Upper lobe of left lung (tissue), 6 donors: ENCODE measurements around the gene RPL35. TPM values are rescaled to one million over a fixed set of nuclear protein-coding genes. Genes with fewer than 3 reads are reported as not detected.
"Not testable (repeated sequence)": the region's sequence is repeated elsewhere in the genome, so short reads cannot be mapped to it uniquely, and the experiment has no call there.

Source experiments
- ATAC-seq, 2 donors: fragments of 200-7000 bp; cut with Tn5 transposase; one replicate each; pipeline ENCODE4 v1.9.1; 2022; ENCODE audit warnings: mild to moderate bottlenecking in 2 of 2, moderate library complexity in 2 of 2; ENCODE audit not compliant: low FRiP score in 2 of 2
- DNase-seq, 2 donors: peaks; one replicate each; pipeline ENCODE4 v3.0.0-alpha.2; 2019 to 2020
- H3K27ac ChIP-seq, 4 donors: fragments of 200-600 bp; sonication (generic); one replicate each; pipeline ENCODE4 v1.5.1; 2016 to 2019
- H3K27me3 ChIP-seq, 4 donors: fragments of 200-600 bp; sonication (generic); one replicate each; pipeline ENCODE4 v1.5.1; 2017 to 2019
- H3K36me3 ChIP-seq, 4 donors: fragments of 200-600 bp; sonication (generic); one replicate each; pipeline ENCODE4 v1.5.1; 2016 to 2019
- H3K4me1 ChIP-seq, 4 donors: fragments of 200-600 bp; sonication (generic); one replicate each; pipeline ENCODE4 v1.5.1; 2018 to 2019
- H3K4me3 ChIP-seq, 4 donors: fragments of 200-600 bp; sonication (generic); one replicate each; pipeline ENCODE4 v1.5.1; 2017 to 2019; ENCODE audit warnings: mild to moderate bottlenecking in 2 of 4, moderate library complexity in 1 of 4
- H3K9me3 ChIP-seq, 4 donors: fragments of 200-600 bp; sonication (generic); one replicate each; pipeline ENCODE4 v1.5.1; 2018 to 2019
- EP300 ChIP-seq, 4 donors: sonication (generic); formaldehyde crosslinking; IDR thresholded peaks; one replicate each; pipeline ENCODE4 v1.5.1; 2017; ENCODE audit warnings: antibody characterized with exemption in 4 of 4, control low read depth in 2 of 4
- POLR2A ChIP-seq, 4 donors: fragments of 450-650 bp; IDR thresholded peaks; one replicate each; pipeline ENCODE4 v1.5.1; 2016 to 2017; ENCODE audit warnings: antibody characterized with exemption in 4 of 4, mild to moderate bottlenecking in 2 of 4
- POLR2AphosphoS5 ChIP-seq, 2 donors: sonication (generic); formaldehyde crosslinking; IDR thresholded peaks; one replicate each; pipeline ENCODE4 v1.5.1; 2017; ENCODE audit warnings: antibody characterized with exemption in 2 of 2
- WGBS, 2 donors: methylation state at CpG; one replicate each; pipeline ENCODE4 v1.1.5; 2017 to 2018; 5-methylcytosine and 5-hydroxymethylcytosine counted together
- total RNA-seq, 6 donors: library from RNA; depleted of rRNA in 4 of 6; stranded (reverse); fragments of >200 nt in 4 of 6; gene quantifications; one replicate each; pipeline versions ENCODE4 v1.1.0 to v1.2.1, GENCODE V29; 2016 to 2021
- TF ChIP-seq, protein P1 (sequence below), 6 experiments: fragments of 450-650 bp in 4 of 6; fragments of 200-600 bp in 2 of 6; sonication (generic) in 2 of 6; IDR thresholded peaks; one replicate each; pipeline ENCODE4 v1.5.1; 2016 to 2019; ENCODE audit warnings: antibody characterized with exemption in 6 of 6
- donor health status: DM: no; HTN: no; CAD: no; lungs with moderate emphysema.
- donor health status: DM: no; HTN: yes; CAD: no; lungs with severe emphysema.

RPL35 gene
- total RNA-seq, 6 donors from 2014 or later, result 646 to 1,381 (median 944) TPM

DNA sequence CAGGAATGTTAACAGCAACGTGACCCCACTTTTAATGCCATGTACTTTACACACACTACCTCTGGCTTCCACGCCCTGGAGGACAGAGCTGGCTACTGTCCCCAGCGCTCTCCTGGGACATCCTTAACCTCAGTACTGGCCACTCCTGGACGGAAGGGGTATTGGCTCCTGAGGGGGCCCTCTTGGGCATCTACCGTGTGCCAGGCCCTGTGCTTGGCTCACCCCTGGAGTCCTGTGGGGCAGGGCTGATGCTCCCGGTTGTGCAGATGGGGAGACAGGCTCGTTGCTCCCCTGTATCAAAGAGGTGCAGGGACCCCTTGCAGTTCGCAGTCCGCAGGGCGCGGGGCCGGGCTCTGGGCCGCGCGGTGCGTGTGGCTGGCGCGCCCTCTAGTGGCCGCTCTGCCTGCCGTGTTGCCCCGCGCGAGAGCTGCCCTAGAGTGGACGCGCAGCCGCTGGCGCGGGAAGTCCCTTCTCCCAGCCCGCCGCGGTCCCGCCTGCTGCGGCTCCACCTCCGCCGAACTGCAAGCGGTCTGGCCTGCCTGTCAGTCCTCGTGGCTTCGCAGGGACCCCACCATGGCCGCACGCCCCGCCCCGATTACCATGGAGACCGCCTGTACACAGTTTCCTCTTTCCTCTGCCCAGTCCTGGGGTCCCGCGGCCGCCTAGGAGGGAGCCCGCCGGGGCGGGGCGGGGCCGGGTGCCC lies 8.8 kb downstream of the RPL35 start, which contains the start of gene WDR38:
Gene WDR38, plus strand, starts transcription at position 632 of the 703 bp plus-strand sequence. CDS start 72 bp downstream, outside the sequence.
- ATAC-seq (peak; percentile 90 to 96), DNase-seq (peak; percentile 76 to 96)
- Histone ChIP-seq H3K27me3 (no peaks in the 10 kb centered on the region), H3K4me3 (peak within 1 kb of the TSS in 3 of 4 donors; percentile 35 to 54 (median 48)), H3K4me1 (peaks cover 11 to 17% (median 14%) of the 10 kb centered on the region in 4 donors), H3K27ac (peak within 1 kb of the TSS in 3 of 4 donors; percentile 14 to 52 (median 46)), H3K36me3 (peaks cover 7 to 19% (median 16%) of the 10 kb centered on the region in 4 donors), H3K9me3 (no peaks in the 10 kb centered on the region)
- WGBS, 2 donors, result 0 to 3% methylated on average over 19 to 26 of the region's 51 CpGs
- TF ChIP-seq, protein P1, sequence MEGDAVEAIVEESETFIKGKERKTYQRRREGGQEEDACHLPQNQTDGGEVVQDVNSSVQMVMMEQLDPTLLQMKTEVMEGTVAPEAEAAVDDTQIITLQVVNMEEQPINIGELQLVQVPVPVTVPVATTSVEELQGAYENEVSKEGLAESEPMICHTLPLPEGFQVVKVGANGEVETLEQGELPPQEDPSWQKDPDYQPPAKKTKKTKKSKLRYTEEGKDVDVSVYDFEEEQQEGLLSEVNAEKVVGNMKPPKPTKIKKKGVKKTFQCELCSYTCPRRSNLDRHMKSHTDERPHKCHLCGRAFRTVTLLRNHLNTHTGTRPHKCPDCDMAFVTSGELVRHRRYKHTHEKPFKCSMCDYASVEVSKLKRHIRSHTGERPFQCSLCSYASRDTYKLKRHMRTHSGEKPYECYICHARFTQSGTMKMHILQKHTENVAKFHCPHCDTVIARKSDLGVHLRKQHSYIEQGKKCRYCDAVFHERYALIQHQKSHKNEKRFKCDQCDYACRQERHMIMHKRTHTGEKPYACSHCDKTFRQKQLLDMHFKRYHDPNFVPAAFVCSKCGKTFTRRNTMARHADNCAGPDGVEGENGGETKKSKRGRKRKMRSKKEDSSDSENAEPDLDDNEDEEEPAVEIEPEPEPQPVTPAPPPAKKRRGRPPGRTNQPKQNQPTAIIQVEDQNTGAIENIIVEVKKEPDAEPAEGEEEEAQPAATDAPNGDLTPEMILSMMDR (IDR thresholded peaks at IDR 0.05), result peak; percentile 97 to 100 (median 100)
- peak in 1 of 4 donors; percentile 6 for TF ChIP-seq POLR2A (IDR thresholded peaks at IDR 0.05)
- TF ChIP-seq POLR2AphosphoS5 (IDR thresholded peaks at IDR 0.05), result no peak
- no peak for TF ChIP-seq EP300 (IDR thresholded peaks at IDR 0.05)

DNA sequence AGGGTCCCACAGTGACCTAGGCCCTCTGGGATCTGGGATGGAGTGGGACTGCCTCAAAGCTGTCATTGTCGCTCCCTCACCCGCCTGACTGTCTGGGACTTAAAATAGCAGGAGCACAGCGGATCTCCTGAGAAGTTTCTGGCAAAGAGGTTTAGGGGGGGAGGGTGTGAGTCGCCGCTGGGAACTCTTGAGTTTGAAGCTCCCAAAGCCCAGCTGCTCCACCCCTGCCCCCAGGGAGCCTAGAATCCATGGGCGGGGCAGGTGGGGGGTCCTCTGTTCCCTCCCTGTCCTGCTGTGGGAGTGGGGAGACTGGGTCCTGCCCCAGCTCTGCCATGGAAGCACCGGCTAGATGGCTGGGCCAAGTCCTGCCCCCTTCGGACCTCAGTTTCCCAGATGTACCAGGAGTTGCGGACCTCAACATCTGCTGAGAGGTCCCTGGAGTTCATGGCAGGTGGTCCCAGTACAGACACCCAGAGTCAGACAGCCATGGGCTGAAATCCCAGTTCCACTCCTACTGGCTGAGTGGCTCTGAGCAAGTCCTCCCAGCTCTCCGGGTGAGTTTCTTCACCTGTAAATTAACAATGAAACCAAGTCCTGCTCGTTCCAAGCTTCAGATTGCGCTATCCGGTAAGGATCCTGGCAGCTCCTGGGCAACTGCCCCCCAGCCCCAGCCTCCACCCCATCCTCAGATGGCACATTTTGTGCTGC lies 9.5 kb downstream of the RPL35 start:
- peak overlapping the region in 2 of 4 donors; percentile 14 to 52 for H3K27ac ChIP-seq
- H3K36me3 ChIP-seq, result peaks cover 0 to 12% (median 9%) of the 10 kb centered on the region in 4 donors
- TF ChIP-seq, protein P1 (IDR thresholded peaks at IDR 0.05), result no peak
- TF ChIP-seq EP300 (IDR thresholded peaks at IDR 0.05) (no peak), POLR2AphosphoS5 (IDR thresholded peaks at IDR 0.05) (no peak), POLR2A (IDR thresholded peaks at IDR 0.05) (no peak)
- DNase-seq (no peak), ATAC-seq (no peak)
- peak overlapping the region in 1 of 4 donors; percentile 54 for H3K4me3 ChIP-seq
- no peaks in the 10 kb centered on the region for H3K9me3 ChIP-seq
- WGBS, 2 donors, result 30 to 71% methylated on average over 2 to 13 of the region's 13 CpGs
- H3K27me3 ChIP-seq, result no peaks in the 10 kb centered on the region
- H3K4me1 ChIP-seq, result peaks cover 11 to 17% (median 14%) of the 10 kb centered on the region in 4 donors

DNA sequence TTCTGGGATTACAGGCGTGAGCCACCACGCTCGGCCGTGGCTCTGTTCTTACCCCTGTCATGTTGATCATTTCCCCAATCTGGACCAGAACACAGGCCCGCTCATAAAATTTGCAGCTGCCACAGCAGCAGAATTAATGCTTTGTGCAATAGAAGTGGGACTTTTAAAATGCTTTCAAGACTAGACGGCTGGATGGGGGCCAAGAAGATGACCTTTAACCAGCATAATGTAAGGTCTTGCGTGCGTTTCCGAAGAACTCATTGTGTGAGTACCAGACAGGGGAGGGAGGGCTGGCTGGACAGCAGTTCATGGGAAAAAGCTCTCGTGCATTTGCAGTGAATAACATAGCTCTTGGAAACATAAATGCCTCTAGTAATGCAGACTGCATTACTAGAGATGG lies 12.0 kb downstream of the RPL35 start:
- DNase-seq, result no peak
- WGBS, 2 donors, result 74 to 78% methylated on average over 10 of the region's 10 CpGs

DNA sequence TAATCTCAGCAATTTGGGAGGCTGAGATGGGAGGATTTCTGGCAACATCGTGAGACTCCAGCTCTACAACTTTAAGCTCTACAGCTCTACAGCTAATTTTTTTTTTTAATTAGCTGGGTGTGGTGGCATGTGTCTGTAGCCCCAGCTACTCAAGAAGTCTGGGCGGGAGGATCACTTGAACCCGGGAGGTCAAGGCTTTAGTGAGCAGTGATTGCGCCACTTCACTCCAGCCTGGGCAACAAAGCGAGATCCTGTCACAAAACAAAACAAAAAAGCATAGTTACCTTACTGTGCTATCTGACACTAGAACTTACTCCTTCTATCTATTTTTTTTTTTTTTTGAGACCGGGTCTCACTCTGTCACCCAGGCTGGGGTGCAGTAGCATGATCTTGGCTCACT lies 14.8 kb downstream of the RPL35 start:
- DNase-seq, result no peak
- H3K4me3 ChIP-seq, result no peak overlapping the region
- peaks cover 0 to 2% (median 0%) of the 10 kb centered on the region in 4 donors for H3K4me1 ChIP-seq
- H3K27ac ChIP-seq, result no peak overlapping the region
- TF ChIP-seq, protein P1 (IDR thresholded peaks at IDR 0.05), result no peak
- TF ChIP-seq POLR2A (IDR thresholded peaks at IDR 0.05) (no peak), POLR2AphosphoS5 (IDR thresholded peaks at IDR 0.05) (no peak), EP300 (IDR thresholded peaks at IDR 0.05) (no peak)
- 77 to 82% methylated on average over 6 of the region's 6 CpGs for WGBS, 2 donors
- no peaks in the 10 kb centered on the region for H3K27me3 ChIP-seq
- no peaks in the 10 kb centered on the region for H3K9me3 ChIP-seq
- ATAC-seq, result no peak
- no peaks in the 10 kb centered on the region for H3K36me3 ChIP-seq

More for the DNA sequence above, 12.0 kb downstream of the RPL35 start:
- H3K36me3 ChIP-seq, result no peaks in the 10 kb centered on the region
- H3K27ac ChIP-seq, result no peak overlapping the region
- no peak overlapping the region for H3K4me3 ChIP-seq
- H3K9me3 ChIP-seq, result no peaks in the 10 kb centered on the region
- no peaks in the 10 kb centered on the region for H3K27me3 ChIP-seq
- TF ChIP-seq, protein P1 (IDR thresholded peaks at IDR 0.05), result no peak
- TF ChIP-seq POLR2AphosphoS5 (IDR thresholded peaks at IDR 0.05) (no peak), POLR2A (IDR thresholded peaks at IDR 0.05) (no peak), EP300 (IDR thresholded peaks at IDR 0.05) (no peak)
- H3K4me1 ChIP-seq, result peaks cover 11 to 17% (median 14%) of the 10 kb centered on the region in 4 donors
- no peak for ATAC-seq

DNA sequence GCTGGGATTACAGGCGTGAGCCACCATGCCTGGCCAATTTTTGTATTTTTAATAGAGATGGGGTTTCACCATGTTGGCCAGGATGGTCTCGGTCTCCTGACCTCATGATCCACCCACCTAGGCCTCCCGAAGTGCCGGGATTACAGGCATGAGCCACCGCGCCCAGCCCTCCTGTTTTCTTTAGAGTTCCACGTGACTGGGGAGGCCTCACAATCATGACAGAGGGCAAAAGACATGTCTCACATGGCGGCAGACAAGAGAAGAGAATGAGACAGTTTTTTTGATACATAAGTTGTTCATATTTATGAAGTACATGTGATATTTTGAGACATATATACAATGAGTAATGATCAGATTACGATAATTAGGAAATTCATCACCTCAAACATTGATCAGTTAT lies 15.3 kb downstream of the RPL35 start:
- H3K4me3 ChIP-seq, H3K27me3 ChIP-seq, DNase-seq, H3K4me1 ChIP-seq, H3K36me3 ChIP-seq, H3K9me3 ChIP-seq, ATAC-seq, H3K27ac ChIP-seq: not testable (repeated sequence)
- 92 to 94% methylated on average over 9 of the region's 9 CpGs for WGBS, 2 donors
